Measurements from ENCODE around the gene TRMT10A. TPM values are rescaled to one million over a fixed set of nuclear protein-coding genes. Genes with fewer than 3 reads are reported as not detected.

TRMT10A gene
- total RNA-seq, 4 donors from 2014 or later, result 3.8 to 8.4 (median 5.7) TPM

DNA sequence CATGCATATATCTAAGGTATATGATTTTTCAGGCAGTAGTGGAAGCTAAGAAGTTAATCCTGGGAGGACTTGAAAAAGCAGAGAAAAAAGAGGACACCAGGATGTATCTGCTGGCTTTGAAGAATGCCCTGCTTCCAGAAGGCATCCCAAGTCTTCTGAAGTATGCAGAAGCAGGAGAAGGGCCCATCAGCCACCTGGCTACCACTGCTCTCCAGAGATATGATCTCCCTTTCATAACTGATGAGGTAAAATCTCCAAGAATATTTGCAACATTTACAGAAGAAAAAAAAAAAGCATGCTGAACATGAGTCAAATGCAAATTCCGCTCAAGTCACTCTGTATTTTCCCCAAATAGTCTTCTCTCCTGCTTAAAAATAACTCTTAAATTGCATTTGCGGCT lies 42.9 kb upstream of the TRMT10A start:
- H3K4me3 ChIP-seq, result no peak overlapping the region
- TF ChIP-seq POLR2A (IDR thresholded peaks at IDR 0.05), result no peak
- TF ChIP-seq, protein P1, sequence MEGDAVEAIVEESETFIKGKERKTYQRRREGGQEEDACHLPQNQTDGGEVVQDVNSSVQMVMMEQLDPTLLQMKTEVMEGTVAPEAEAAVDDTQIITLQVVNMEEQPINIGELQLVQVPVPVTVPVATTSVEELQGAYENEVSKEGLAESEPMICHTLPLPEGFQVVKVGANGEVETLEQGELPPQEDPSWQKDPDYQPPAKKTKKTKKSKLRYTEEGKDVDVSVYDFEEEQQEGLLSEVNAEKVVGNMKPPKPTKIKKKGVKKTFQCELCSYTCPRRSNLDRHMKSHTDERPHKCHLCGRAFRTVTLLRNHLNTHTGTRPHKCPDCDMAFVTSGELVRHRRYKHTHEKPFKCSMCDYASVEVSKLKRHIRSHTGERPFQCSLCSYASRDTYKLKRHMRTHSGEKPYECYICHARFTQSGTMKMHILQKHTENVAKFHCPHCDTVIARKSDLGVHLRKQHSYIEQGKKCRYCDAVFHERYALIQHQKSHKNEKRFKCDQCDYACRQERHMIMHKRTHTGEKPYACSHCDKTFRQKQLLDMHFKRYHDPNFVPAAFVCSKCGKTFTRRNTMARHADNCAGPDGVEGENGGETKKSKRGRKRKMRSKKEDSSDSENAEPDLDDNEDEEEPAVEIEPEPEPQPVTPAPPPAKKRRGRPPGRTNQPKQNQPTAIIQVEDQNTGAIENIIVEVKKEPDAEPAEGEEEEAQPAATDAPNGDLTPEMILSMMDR (IDR thresholded peaks at IDR 0.05), result no peak
- no peak for DNase-seq
- H3K27ac ChIP-seq, result no peak overlapping the region
- peaks cover 0 to 8% (median 0%) of the 10 kb centered on the region in 3 donors for H3K36me3 ChIP-seq
- no peaks in the 10 kb centered on the region for H3K4me1 ChIP-seq
- H3K27me3 ChIP-seq, result no peaks in the 10 kb centered on the region
- H3K9me3 ChIP-seq, result no peaks in the 10 kb centered on the region

DNA sequence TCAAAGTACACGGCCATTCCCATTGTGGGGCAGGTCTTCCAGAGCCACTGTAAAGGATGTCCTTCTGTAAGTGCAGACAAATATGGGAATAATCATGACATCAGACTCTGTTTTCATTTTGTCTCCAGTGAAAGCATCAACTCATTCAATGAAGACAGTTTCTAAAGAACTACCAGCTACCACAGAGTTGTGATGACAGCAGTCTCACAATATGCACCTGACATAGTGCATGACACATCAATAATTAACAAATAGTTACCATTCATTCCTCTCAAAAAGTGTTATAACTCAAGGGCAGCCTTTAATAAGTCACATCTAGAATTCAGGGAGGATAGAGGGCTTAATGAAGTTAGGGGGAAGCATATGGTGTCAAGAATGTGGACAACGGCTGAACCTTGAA lies 31.0 kb upstream of the TRMT10A start:
- Histone ChIP-seq H3K4me1 (no peaks in the 10 kb centered on the region), H3K36me3 (peaks cover 0 to 11% (median 0%) of the 10 kb centered on the region in 3 donors), H3K27ac (no peak overlapping the region), H3K9me3 (no peaks in the 10 kb centered on the region), H3K27me3 (no peaks in the 10 kb centered on the region), H3K4me3 (no peak overlapping the region)
- TF ChIP-seq POLR2A (IDR thresholded peaks at IDR 0.05), result no peak
- TF ChIP-seq, protein P1 (IDR thresholded peaks at IDR 0.05), result no peak
- no peak for DNase-seq

GRCh38 chr4:99593781-99594641 lies 30.2 kb upstream of the TRMT10A start:
- H3K27ac ChIP-seq, result no peak overlapping the region
- peaks cover 0 to 19% (median 0%) of the 10 kb centered on the region in 3 donors for H3K36me3 ChIP-seq
- no peaks in the 10 kb centered on the region for H3K9me3 ChIP-seq
- no peak for DNase-seq
- no peaks in the 10 kb centered on the region for H3K4me1 ChIP-seq
- no peak for TF ChIP-seq POLR2A (IDR thresholded peaks at IDR 0.05)
- TF ChIP-seq, protein P1 (IDR thresholded peaks at IDR 0.05), result no peak
- H3K4me3 ChIP-seq, result no peak overlapping the region
- no peaks in the 10 kb centered on the region for H3K27me3 ChIP-seq

DNA sequence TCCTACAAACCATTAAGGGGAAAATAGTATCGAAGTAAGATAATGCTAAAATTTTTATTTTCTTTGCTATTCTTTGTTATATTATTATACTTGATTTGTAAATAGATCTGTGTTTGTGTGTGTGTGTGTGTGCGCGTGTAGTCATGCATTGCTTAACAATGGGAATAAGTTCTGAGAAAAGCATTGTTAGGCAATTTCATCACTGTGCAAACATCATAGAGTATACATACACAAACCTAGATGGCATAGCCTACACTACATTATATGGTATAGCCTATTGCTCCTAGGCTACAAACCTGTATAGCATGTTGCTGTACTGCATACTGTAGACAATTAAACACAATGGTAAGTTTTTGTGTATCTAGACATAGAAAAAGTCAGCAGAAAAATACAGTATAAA lies 27.9 kb upstream of the TRMT10A start:
- DNase-seq, result no peak
- no peak overlapping the region for H3K27ac ChIP-seq

GRCh38 chr4:99587803-99588202 lies 24.0 kb upstream of the TRMT10A start:
- H3K27me3 ChIP-seq, result no peaks in the 10 kb centered on the region
- no peaks in the 10 kb centered on the region for H3K9me3 ChIP-seq
- peak overlapping the region in 2 of 4 donors; percentile 2 to 37 for H3K27ac ChIP-seq
- H3K4me3 ChIP-seq, result no peak overlapping the region
- H3K4me1 ChIP-seq, result no peaks in the 10 kb centered on the region
- H3K36me3 ChIP-seq, result peaks cover 0 to 9% (median 0%) of the 10 kb centered on the region in 3 donors
- no peak for DNase-seq
- TF ChIP-seq, protein P1 (IDR thresholded peaks at IDR 0.05), result no peak
- no peak for TF ChIP-seq POLR2A (IDR thresholded peaks at IDR 0.05)

More for the DNA sequence above, 27.9 kb upstream of the TRMT10A start:
- H3K9me3 ChIP-seq, result no peaks in the 10 kb centered on the region
- H3K36me3 ChIP-seq, result peaks cover 0 to 19% (median 0%) of the 10 kb centered on the region in 3 donors
- TF ChIP-seq, protein P1 (IDR thresholded peaks at IDR 0.05), result no peak
- no peak for TF ChIP-seq POLR2A (IDR thresholded peaks at IDR 0.05)
- H3K4me3 ChIP-seq, result no peak overlapping the region
- no peaks in the 10 kb centered on the region for H3K27me3 ChIP-seq
- no peaks in the 10 kb centered on the region for H3K4me1 ChIP-seq
